Measurements from ENCODE around the gene UBL4A.

The UBL4A gene

DNA sequence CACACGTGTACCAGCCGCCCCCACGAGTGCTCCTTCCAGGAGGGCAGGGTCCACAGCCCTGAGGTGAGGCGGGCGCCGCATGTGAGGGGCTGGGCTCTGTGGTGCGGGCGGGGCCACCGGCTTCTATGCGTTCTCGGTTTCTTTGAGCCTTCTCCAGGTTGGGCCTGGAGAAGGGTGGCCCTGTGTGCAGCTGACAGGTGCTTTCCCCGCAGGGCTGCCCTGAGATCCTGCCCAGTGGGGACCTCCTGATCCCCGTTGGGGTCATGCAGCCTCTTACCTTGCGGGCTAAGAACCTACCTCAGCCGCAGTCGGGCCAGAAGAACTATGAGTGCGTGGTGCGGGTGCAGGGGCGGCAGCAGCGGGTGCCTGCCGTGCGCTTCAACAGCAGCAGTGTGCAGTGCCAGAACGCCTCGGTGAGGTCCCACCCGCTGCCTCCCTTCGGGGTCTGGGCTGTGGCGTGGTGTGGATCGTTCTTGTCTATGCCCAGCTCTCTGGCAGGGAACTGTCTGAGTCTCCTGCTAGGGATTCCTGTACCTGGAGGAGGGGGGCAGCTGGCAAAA, 21.5 kb downstream of the UBL4A start:
- TF ChIP-seq ISL1 (CRISPR knock-in tag; IDR thresholded peaks at IDR 0.05) (no peak), OSR1 (CRISPR knock-in tag; IDR thresholded peaks at IDR 0.05) (no peak), ZFP3 (CRISPR knock-in tag; IDR thresholded peaks at IDR 0.05) (no peak), ZNF8 (CRISPR knock-in tag; IDR thresholded peaks at IDR 0.05) (no peak), PATZ1 (CRISPR knock-in tag; IDR thresholded peaks at IDR 0.05; ENCODE audit: borderline replicate concordance) (no peak), RARB (CRISPR knock-in tag; IDR thresholded peaks at IDR 0.05) (no peak), ZNF70 (CRISPR knock-in tag; IDR thresholded peaks at IDR 0.05) (no peak), PPARA (CRISPR knock-in tag; IDR thresholded peaks at IDR 0.05; ENCODE audit: borderline replicate concordance) (no peak)
- TF ChIP-seq, protein P1, sequence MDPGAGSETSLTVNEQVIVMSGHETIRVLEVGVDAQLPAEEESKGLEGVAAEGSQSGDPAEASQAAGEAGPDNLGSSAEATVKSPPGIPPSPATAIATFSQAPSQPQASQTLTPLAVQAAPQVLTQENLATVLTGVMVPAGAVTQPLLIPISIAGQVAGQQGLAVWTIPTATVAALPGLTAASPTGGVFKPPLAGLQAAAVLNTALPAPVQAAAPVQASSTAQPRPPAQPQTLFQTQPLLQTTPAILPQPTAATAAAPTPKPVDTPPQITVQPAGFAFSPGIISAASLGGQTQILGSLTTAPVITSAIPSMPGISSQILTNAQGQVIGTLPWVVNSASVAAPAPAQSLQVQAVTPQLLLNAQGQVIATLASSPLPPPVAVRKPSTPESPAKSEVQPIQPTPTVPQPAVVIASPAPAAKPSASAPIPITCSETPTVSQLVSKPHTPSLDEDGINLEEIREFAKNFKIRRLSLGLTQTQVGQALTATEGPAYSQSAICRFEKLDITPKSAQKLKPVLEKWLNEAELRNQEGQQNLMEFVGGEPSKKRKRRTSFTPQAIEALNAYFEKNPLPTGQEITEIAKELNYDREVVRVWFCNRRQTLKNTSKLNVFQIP (CRISPR knock-in tag; IDR thresholded peaks at IDR 0.05; ENCODE audit: borderline replicate concordance, low read depth), result no peak
- TF ChIP-seq, protein P2, sequence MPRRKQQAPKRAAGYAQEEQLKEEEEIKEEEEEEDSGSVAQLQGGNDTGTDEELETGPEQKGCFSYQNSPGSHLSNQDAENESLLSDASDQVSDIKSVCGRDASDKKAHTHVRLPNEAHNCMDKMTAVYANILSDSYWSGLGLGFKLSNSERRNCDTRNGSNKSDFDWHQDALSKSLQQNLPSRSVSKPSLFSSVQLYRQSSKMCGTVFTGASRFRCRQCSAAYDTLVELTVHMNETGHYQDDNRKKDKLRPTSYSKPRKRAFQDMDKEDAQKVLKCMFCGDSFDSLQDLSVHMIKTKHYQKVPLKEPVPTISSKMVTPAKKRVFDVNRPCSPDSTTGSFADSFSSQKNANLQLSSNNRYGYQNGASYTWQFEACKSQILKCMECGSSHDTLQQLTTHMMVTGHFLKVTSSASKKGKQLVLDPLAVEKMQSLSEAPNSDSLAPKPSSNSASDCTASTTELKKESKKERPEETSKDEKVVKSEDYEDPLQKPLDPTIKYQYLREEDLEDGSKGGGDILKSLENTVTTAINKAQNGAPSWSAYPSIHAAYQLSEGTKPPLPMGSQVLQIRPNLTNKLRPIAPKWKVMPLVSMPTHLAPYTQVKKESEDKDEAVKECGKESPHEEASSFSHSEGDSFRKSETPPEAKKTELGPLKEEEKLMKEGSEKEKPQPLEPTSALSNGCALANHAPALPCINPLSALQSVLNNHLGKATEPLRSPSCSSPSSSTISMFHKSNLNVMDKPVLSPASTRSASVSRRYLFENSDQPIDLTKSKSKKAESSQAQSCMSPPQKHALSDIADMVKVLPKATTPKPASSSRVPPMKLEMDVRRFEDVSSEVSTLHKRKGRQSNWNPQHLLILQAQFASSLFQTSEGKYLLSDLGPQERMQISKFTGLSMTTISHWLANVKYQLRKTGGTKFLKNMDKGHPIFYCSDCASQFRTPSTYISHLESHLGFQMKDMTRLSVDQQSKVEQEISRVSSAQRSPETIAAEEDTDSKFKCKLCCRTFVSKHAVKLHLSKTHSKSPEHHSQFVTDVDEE (CRISPR knock-in tag; IDR thresholded peaks at IDR 0.05), result no peak
- ATAC-seq, result no peak

DNA sequence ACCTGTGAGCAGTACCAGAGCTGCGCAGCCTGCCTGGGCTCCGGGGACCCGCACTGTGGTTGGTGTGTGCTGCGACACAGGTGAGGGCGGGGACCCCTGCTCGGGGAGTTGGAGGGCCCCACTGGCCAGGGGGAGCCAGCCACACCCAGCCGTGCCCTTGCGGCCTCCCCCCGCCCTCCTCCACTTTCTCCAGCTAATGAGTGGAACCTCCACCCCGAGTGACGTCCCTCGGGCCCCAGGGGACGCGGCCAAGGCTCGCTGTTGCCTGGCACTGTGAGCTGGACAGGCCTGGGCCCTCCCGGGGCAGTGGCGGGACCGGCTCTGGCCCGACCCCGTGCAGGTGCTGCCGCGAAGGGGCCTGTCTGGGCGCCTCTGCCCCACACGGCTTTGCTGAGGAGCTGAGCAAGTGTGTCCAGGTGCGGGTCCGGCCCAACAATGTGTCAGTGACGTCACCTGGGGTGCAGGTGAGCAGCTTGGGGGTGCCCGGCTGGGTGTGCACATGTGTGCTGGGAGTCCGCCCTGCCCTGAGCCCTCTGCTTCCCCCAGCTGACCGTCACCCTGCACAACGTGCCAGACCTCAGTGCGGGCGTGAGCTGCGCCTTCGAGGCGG, 22.7 kb downstream of the UBL4A start:
- no peak for ATAC-seq
- TF ChIP-seq ARNTL (CRISPR knock-in tag; IDR thresholded peaks at IDR 0.05; ENCODE audit: borderline replicate concordance, low read depth) (no peak), ESRRG (CRISPR knock-in tag; IDR thresholded peaks at IDR 0.05) (no peak), OSR1 (CRISPR knock-in tag; IDR thresholded peaks at IDR 0.05) (no peak), CREB5 (CRISPR knock-in tag; IDR thresholded peaks at IDR 0.05; ENCODE audit: low read depth) (no peak)

DNA sequence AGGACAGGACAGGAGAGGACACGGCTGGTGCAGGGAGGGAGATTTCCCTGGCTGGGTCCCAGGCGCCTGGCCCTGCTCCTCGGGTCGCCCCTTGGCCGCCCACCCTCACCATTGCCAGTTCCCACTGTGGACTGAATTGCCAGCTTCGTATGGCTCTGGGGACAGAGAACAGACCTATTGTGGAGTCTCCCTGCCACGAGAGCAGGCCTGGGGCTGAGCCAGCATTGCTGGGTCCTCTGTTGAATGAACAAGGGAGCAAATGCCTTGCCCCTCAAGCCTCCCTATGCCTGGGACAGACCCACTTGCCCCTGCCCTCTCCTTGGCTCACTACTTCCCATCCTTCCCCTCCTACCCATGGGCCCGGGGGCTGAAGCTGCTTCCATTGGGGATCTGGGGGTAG, 24.0 kb downstream of the UBL4A start:
- no peak for ATAC-seq
- TF ChIP-seq ZFP3 (CRISPR knock-in tag; IDR thresholded peaks at IDR 0.05) (no peak), PPARA (CRISPR knock-in tag; IDR thresholded peaks at IDR 0.05; ENCODE audit: borderline replicate concordance) (no peak), ZNF8 (CRISPR knock-in tag; IDR thresholded peaks at IDR 0.05) (no peak), TOX (CRISPR knock-in tag; IDR thresholded peaks at IDR 0.05; ENCODE audit: borderline replicate concordance) (no peak), ZNF565 (CRISPR knock-in tag; conservative IDR thresholded peaks at IDR 0.05; ENCODE audit: low read depth) (no peak), ESRRG (CRISPR knock-in tag; IDR thresholded peaks at IDR 0.05) (no peak), ZC3H10 (CRISPR knock-in tag; IDR thresholded peaks at IDR 0.05) (no peak), OSR1 (CRISPR knock-in tag; IDR thresholded peaks at IDR 0.05) (no peak), ARNTL (CRISPR knock-in tag; IDR thresholded peaks at IDR 0.05; ENCODE audit: borderline replicate concordance, low read depth) (no peak), ZFP30 (CRISPR knock-in tag; IDR thresholded peaks at IDR 0.05) (no peak), PATZ1 (CRISPR knock-in tag; IDR thresholded peaks at IDR 0.05; ENCODE audit: borderline replicate concordance) (no peak), CREB5 (CRISPR knock-in tag; IDR thresholded peaks at IDR 0.05; ENCODE audit: low read depth) (no peak), RARB (CRISPR knock-in tag; IDR thresholded peaks at IDR 0.05) (no peak), SNAI2 (CRISPR knock-in tag; IDR thresholded peaks at IDR 0.05) (no peak), ISL1 (CRISPR knock-in tag; IDR thresholded peaks at IDR 0.05) (no peak), TCF4 (CRISPR knock-in tag; IDR thresholded peaks at IDR 0.05; ENCODE audit: borderline replicate concordance) (no peak)
- TF ChIP-seq, protein P2 (CRISPR knock-in tag; IDR thresholded peaks at IDR 0.05), result no peak
- TF ChIP-seq, protein P1 (CRISPR knock-in tag; IDR thresholded peaks at IDR 0.05; ENCODE audit: borderline replicate concordance, low read depth), result no peak

Measured in SK-N-SH treated with all-trans-retinoic acid at 6 μM for 48 hours (cell line).